IPS-18a (cell line): ENCODE measurements around the gene COG7.
"Not testable (repeated sequence)": the region's sequence is repeated elsewhere in the genome, so short reads cannot be mapped to it uniquely, and the experiment has no call there.

ENCODE experiments used
- H3K27ac ChIP-seq: one replicate; pipeline ENCODE4 v1.5.1; 2013; ENCODE audit warnings: low read length
- H3K27me3 ChIP-seq: one replicate; pipeline ENCODE4 v1.6.1; 2013; ENCODE audit warnings: mild to moderate bottlenecking, low read length; ENCODE audit not compliant: control insufficient read depth, insufficient read depth
- H3K36me3 ChIP-seq: one replicate; pipeline ENCODE4 v1.6.1; 2013; ENCODE audit warnings: low read depth, low read length; ENCODE audit not compliant: control insufficient read depth
- H3K4me1 ChIP-seq: one replicate; pipeline ENCODE4 v1.6.1; 2013; ENCODE audit warnings: low read depth, low read length; ENCODE audit not compliant: control insufficient read depth
- H3K4me3 ChIP-seq: one replicate; pipeline ENCODE4 v1.5.1; 2013; ENCODE audit warnings: low read length
- H3K9ac ChIP-seq: one replicate; pipeline ENCODE4 v1.6.1; 2013; ENCODE audit warnings: mild to moderate bottlenecking, low read length, moderate library complexity
- H3K9me3 ChIP-seq: one replicate; pipeline ENCODE4 v1.6.1; 2013; ENCODE audit warnings: low read depth, low read length; ENCODE audit not compliant: control insufficient read depth

COG7 gene

DNA sequence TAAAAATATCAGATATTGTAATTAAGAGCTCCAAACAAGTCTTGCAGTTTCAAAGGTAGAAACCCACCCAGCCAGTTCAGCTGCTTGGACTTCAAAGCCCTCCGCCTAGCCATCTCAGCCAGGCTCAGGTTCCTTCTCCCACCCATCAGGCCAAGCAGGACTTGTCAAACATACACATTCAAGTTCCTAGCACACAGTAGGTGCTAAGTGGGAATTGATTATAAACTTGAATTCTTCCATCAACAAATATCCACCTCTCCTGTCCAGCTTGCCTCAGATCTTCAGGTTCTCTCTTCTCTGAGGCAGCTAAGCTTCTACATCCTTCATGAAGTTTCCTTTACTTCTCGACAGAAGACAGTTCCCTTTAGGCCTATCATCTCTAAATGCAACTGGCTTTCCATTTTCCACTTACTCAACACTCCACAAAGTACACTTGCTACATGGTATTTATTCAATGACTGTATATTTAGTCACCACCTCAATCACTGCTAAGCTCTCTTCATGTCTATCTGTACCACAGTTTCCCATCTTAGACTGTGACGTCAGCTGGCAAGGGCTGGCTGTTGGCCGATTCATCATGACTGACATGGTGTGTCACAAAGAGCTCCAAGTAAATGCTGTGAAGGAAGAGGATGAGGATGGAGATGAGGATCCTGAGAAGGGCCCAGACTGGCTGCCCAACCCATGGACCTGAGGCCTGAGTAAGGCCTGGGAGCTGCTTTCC, 13.3 kb upstream of the COG7 start:
- Histone ChIP-seq H3K27ac (no peak overlapping the region), H3K4me3 (no peak overlapping the region), H3K9ac (no peak overlapping the region), H3K27me3 (no peaks in the 10 kb centered on the region), H3K36me3 (peaks cover 52% of the 10 kb centered on the region), H3K9me3 (no peaks in the 10 kb centered on the region), H3K4me1 (no peaks in the 10 kb centered on the region)

DNA sequence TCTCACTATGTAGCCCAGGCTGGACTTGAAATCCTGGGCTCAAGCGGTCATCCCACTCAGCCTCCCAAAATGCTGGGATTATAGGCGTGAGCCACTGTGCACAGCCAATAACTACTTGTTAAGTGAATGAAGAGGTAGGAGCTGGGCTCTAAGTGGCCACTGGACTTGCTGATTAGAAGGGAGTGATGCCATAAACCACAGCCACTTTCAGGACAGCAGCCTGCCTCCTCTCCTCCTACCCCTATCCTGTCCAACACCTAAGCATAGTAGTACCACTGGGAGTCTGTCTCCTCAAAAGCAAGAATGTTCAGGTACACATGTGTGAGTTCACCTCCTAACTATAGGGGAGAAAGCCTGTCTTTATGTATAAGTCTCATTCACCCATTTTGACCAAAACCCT, 12.2 kb upstream of the COG7 start:
- no peak overlapping the region for H3K27ac ChIP-seq
- no peaks in the 10 kb centered on the region for H3K27me3 ChIP-seq

GRCh38 chr16:23464196-23464595, 11.2 kb upstream of the COG7 start:
- no peak overlapping the region for H3K9ac ChIP-seq
- no peak overlapping the region for H3K27ac ChIP-seq
- no peaks in the 10 kb centered on the region for H3K9me3 ChIP-seq
- H3K27me3 ChIP-seq = no peaks in the 10 kb centered on the region
- H3K4me1 ChIP-seq = no peaks in the 10 kb centered on the region
- no peak overlapping the region for H3K4me3 ChIP-seq
- peaks cover 34% of the 10 kb centered on the region for H3K36me3 ChIP-seq

More for the DNA sequence above, 12.2 kb upstream of the COG7 start:
- Histone ChIP-seq H3K9me3 (no peaks in the 10 kb centered on the region), H3K36me3 (peaks cover 43% of the 10 kb centered on the region), H3K4me3 (no peak overlapping the region), H3K4me1 (no peaks in the 10 kb centered on the region), H3K9ac (no peak overlapping the region)

DNA sequence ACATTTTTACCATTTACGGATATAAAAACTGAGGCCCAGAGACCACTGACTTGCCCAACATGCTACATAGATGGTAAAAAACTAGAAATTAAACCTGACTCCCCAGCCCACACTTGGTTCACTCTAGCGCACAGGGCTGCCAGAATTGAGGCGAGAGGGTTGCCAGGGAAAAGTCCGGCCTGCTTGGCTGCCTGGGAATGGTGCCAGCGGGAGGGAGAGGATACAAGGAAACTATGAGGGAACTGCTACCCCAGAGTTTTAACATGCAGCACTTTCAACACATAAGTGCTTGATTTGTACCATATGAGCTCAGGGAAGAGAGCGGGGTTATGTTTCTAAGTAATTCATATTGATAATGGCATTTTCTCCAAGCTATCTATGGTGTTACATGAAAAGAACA, 10.0 kb upstream of the COG7 start:
- H3K9ac ChIP-seq, H3K9me3 ChIP-seq, H3K27me3 ChIP-seq, H3K27ac ChIP-seq, H3K4me3 ChIP-seq, H3K4me1 ChIP-seq: not testable (repeated sequence)
- H3K36me3 ChIP-seq = peaks cover 27% of the 10 kb centered on the region

GRCh38 chr16:23453338-23454052, 506 bp upstream of the COG7 start:
- Histone ChIP-seq H3K9me3 (no peaks in the 10 kb centered on the region), H3K4me1 (peaks cover 7% of the 10 kb centered on the region), H3K9ac (peak overlapping the region; percentile 64), H3K4me3 (peak overlapping the region; percentile 83), H3K36me3 (no peaks in the 10 kb centered on the region), H3K27me3 (no peaks in the 10 kb centered on the region), H3K27ac (no peak overlapping the region)

GRCh38 chr16:23452221-23452571, 793 bp downstream of the COG7 start:
- Histone ChIP-seq H3K27me3 (no peaks in the 10 kb centered on the region), H3K9ac (peak overlapping the region; percentile 64), H3K4me3 (peak overlapping the region; percentile 83), H3K4me1 (peaks cover 7% of the 10 kb centered on the region), H3K27ac (no peak overlapping the region), H3K36me3 (no peaks in the 10 kb centered on the region), H3K9me3 (no peaks in the 10 kb centered on the region)

GRCh38 chr16:23448392-23448791, 4.6 kb downstream of the COG7 start:
- no peaks in the 10 kb centered on the region for H3K27me3 ChIP-seq
- H3K4me3 ChIP-seq = no peak overlapping the region
- no peak overlapping the region for H3K9ac ChIP-seq
- peaks cover 7% of the 10 kb centered on the region for H3K4me1 ChIP-seq
- no peaks in the 10 kb centered on the region for H3K9me3 ChIP-seq
- no peak overlapping the region for H3K27ac ChIP-seq
- H3K36me3 ChIP-seq = peaks cover 7% of the 10 kb centered on the region

DNA sequence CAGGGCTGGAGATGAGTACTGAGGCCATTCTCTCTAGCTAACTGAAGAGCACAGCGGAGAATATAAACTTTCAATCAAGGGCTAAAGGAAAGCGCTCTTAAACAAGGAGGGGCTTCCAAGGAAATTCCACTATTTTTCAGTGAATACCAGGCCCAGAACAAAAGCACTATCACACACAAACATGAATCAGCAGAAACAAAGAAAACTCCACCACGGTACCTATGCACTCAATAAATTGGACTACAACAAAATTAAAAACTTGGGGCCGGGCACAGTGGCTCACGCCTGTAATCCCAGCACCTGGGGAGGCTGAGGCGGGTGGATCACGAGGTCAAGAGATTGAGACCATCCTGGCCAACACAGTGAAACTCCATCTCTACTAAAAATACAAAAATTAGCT, 15.4 kb downstream of the COG7 start:
- peaks cover 30% of the 10 kb centered on the region for H3K36me3 ChIP-seq
- not testable (repeated sequence) for H3K27me3 ChIP-seq, H3K4me3 ChIP-seq, H3K4me1 ChIP-seq, H3K9me3 ChIP-seq, H3K9ac ChIP-seq, H3K27ac ChIP-seq

DNA sequence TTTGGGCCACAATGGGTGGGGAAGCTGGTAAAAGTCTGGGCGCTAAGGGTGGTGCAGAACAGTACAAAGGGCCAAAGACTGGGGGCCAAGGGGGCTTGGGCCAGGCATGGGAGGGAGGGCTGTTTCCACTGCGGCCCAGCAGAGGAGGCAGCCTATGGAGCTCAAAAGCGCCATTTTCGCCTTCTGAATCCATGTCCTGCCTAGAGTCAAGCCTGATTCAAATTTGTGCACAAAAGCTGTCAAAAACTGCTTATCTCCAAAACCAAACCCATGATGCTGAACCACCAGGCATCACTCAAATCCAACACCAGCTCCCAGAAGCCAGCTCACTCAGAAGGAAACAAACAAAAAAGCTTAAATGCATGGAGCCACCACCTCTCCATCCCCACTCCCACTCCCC, 16.0 kb downstream of the COG7 start:
- Histone ChIP-seq H3K4me1 (no peaks in the 10 kb centered on the region), H3K27ac (no peak overlapping the region), H3K4me3 (no peak overlapping the region), H3K9ac (no peak overlapping the region), H3K9me3 (no peaks in the 10 kb centered on the region), H3K27me3 (no peaks in the 10 kb centered on the region), H3K36me3 (peaks cover 26% of the 10 kb centered on the region)

DNA sequence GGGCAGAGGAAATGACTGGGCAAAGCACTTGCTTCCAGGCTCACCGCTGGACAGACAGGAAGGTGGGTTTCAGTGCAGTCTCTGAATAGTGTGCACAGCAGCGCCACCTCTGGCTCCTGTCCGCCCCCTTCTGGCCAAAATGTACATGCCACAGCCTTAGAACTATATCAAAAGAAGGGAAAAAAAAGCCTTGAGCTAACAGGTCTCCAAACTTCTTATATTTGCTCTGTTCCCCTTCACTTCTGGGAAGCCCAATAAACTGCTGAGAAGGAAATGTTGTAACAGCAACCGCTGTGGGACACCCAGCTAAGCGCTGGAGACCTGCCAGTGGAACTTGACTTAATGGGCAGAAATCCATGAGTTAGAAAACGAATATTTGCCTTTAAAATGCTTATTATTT, 17.5 kb downstream of the COG7 start:
- Histone ChIP-seq H3K4me1 (no peaks in the 10 kb centered on the region), H3K36me3 (peaks cover 30% of the 10 kb centered on the region), H3K9ac (no peak overlapping the region), H3K27ac (no peak overlapping the region), H3K9me3 (no peaks in the 10 kb centered on the region), H3K27me3 (no peaks in the 10 kb centered on the region), H3K4me3 (no peak overlapping the region)

DNA sequence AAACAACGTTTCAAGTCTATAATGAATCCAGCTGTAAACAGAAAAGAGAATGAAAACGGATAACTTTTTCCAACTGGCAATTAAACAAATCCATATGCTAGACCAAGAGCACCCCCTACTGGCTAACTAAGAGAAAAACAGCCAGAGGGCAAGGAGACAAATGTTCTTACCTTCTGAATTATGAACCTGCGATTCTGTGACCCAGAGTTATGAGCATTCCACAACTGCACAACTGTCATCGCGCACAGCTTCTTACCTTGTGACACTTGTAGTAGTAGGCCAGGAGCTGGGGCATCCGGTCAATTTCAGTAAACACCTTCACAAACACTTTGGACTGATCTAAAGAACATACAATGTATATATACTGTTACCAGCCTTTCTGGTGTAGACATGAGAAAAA, 18.6 kb downstream of the COG7 start:
- no peak overlapping the region for H3K9ac ChIP-seq
- H3K36me3 ChIP-seq = peaks cover 31% of the 10 kb centered on the region
- H3K4me3 ChIP-seq = no peak overlapping the region
- no peak overlapping the region for H3K27ac ChIP-seq
- H3K9me3 ChIP-seq = no peaks in the 10 kb centered on the region
- H3K4me1 ChIP-seq = no peaks in the 10 kb centered on the region
- H3K27me3 ChIP-seq = no peaks in the 10 kb centered on the region
